Mammary epithelial cell (primary cell): ENCODE measurements around the gene STX18.

ENCODE experiments used
- CTCF ChIP-seq, 2 donors: IDR thresholded peaks in 1 of 2; conservative IDR thresholded peaks in 1 of 2; 2 replicates each; pipeline ENCODE4 v1.5.1; 2011 to 2012; ENCODE audit warnings: inconsistent platforms in 2 of 2, low read length in 2 of 2, mild to moderate bottlenecking in 2 of 2, control low read depth in 1 of 2, low read depth in 1 of 2; ENCODE audit not compliant: insufficient read depth in 1 of 2; ENCODE audit errors: extremely low read depth in 1 of 2
- EZH2 ChIP-seq: IDR thresholded peaks from 2 replicates; pipeline ENCODE4 v1.6.1; 2012; ENCODE audit warnings: low read length, inconsistent platforms, borderline replicate concordance

- TF ChIP-seq EZH2 (no peak), CTCF (conservative IDR thresholded peaks at IDR 0.05 in 1 of 2, IDR thresholded peaks at IDR 0.05 in 1 of 2; ENCODE audit: extremely low read depth in 1 of 2, insufficient read depth in 1 of 2, low read depth in 1 of 2, low read length in 2 of 2) (no peak)
Observed at GRCh38 chr4:4420421-4420820, 121.4 kb downstream of the STX18 start.
